ENCODE results near the gene KIAA1958.

DNA sequence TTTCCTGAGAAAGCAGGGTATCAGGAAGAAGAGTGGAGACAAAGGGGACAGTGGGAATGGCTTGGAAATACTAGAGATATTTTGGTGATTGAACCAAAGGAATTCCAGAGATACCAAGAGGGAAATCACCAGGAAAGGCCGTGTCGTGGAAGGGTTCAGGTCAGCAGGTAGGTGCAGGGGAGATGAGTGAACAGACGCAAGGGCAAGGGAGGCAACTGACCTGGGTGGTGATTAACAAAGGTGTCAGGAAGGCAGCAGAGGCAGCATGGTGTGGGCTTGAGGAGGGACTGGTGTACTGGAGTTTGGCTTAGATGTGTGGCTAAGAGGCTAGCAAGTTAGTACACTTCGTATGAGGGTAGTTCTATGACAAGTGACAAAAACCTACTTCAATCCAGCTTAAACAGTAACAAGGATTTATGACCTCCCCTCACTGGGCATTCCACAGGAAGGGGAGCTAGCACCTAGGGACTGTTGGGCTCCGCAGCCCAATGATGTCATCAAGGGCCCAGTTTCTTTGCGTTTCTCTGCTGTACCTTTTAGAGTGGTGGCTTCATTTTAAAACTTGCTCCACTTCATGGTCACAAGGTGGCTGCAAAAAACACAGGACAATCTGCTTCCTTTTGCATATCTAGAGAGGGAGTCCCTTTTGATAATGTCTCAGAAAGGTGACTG lies 194.2 kb downstream of the KIAA1958 start:
- TF ChIP-seq, protein P1, sequence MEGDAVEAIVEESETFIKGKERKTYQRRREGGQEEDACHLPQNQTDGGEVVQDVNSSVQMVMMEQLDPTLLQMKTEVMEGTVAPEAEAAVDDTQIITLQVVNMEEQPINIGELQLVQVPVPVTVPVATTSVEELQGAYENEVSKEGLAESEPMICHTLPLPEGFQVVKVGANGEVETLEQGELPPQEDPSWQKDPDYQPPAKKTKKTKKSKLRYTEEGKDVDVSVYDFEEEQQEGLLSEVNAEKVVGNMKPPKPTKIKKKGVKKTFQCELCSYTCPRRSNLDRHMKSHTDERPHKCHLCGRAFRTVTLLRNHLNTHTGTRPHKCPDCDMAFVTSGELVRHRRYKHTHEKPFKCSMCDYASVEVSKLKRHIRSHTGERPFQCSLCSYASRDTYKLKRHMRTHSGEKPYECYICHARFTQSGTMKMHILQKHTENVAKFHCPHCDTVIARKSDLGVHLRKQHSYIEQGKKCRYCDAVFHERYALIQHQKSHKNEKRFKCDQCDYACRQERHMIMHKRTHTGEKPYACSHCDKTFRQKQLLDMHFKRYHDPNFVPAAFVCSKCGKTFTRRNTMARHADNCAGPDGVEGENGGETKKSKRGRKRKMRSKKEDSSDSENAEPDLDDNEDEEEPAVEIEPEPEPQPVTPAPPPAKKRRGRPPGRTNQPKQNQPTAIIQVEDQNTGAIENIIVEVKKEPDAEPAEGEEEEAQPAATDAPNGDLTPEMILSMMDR (IDR thresholded peaks at IDR 0.05), result no peak
- TF ChIP-seq POLR2A (IDR thresholded peaks at IDR 0.05) (no peak), EP300 (IDR thresholded peaks at IDR 0.05) (no peak), POLR2AphosphoS5 (IDR thresholded peaks at IDR 0.05) (no peak)

Measured in suprapubic skin (tissue), 4 donors.